ENCODE measurements around the gene PROB1.
"Not testable (repeated sequence)": the region's sequence is repeated elsewhere in the genome, so short reads cannot be mapped to it uniquely, and the experiment has no call there.

Gene PROB1

GRCh38 chr5:139379626-139380449 is 15.1 kb downstream of the PROB1 start:
- peak; percentile 0 for DNase-seq (ENCODE audit: low spot score)

GRCh38 chr5:139378941-139379361 is 16.0 kb downstream of the PROB1 start:
- DNase-seq (ENCODE audit: low spot score), result no peak

GRCh38 chr5:139378101-139378825 is 16.6 kb downstream of the PROB1 start:
- DNase-seq (ENCODE audit: low spot score), result no peak

GRCh38 chr5:139377226-139377625 is 17.7 kb downstream of the PROB1 start:
- no peak for DNase-seq (ENCODE audit: low spot score)

- DNase-seq (ENCODE audit: low spot score), result no peak
Measured at GRCh38 chr5:139376364-139376763, 18.5 kb downstream of the PROB1 start.

GRCh38 chr5:139374909-139375308 is 20.0 kb downstream of the PROB1 start:
- no peak for DNase-seq (ENCODE audit: low spot score)

- DNase-seq (ENCODE audit: low spot score), result no peak
Measured at GRCh38 chr5:139371482-139372435, 23.1 kb downstream of the PROB1 start.

GRCh38 chr5:139369181-139369580 is 25.7 kb downstream of the PROB1 start:
- no peak for DNase-seq (ENCODE audit: low spot score)

GRCh38 chr5:139368613-139369012 is 26.3 kb downstream of the PROB1 start:
- DNase-seq (ENCODE audit: low spot score), result no peak

- no peak for DNase-seq (ENCODE audit: low spot score)
Measured at GRCh38 chr5:139364466-139364865, 30.4 kb downstream of the PROB1 start.

- no peak for DNase-seq (ENCODE audit: low spot score)
Measured at GRCh38 chr5:139363937-139364336, 31.0 kb downstream of the PROB1 start.

- DNase-seq (ENCODE audit: low spot score), result no peak
Measured at GRCh38 chr5:139361835-139362429, 33.0 kb downstream of the PROB1 start.

- DNase-seq (ENCODE audit: low spot score), result no peak
Measured at GRCh38 chr5:139360384-139360783, 34.5 kb downstream of the PROB1 start.

GRCh38 chr5:139358064-139358463 is 36.8 kb downstream of the PROB1 start:
- DNase-seq (ENCODE audit: low spot score), result no peak

GRCh38 chr5:139355900-139356299 is 39.0 kb downstream of the PROB1 start:
- not testable (repeated sequence) for DNase-seq (ENCODE audit: low spot score)

GRCh38 chr5:139354186-139354585 is 40.7 kb downstream of the PROB1 start:
- no peak for DNase-seq (ENCODE audit: low spot score)

GRCh38 chr5:139347863-139348262 is 47.0 kb downstream of the PROB1 start:
- DNase-seq (ENCODE audit: low spot score), result not testable (repeated sequence)

GRCh38 chr5:139345442-139345841 is 49.5 kb downstream of the PROB1 start:
- DNase-seq (ENCODE audit: low spot score), result not testable (repeated sequence)

- no peak for DNase-seq (ENCODE audit: low spot score)
Measured at GRCh38 chr5:139344177-139344576, 50.7 kb downstream of the PROB1 start.

- no peak for DNase-seq (ENCODE audit: low spot score)
Measured at GRCh38 chr5:139343476-139343875, 51.4 kb downstream of the PROB1 start.

GRCh38 chr5:139342423-139342723 is 52.5 kb downstream of the PROB1 start:
- no peak for DNase-seq (ENCODE audit: low spot score)

Measured in AG08395 (cell line).